Measurements from ENCODE around the gene PTPN20. TPM values are rescaled to one million over a fixed set of nuclear protein-coding genes. Genes with fewer than 3 reads are reported as not detected.

Gene PTPN20
- total RNA-seq, 4 donors from 2014 or later, result 1.7 to 10.9 (median 7.7) TPM

DNA sequence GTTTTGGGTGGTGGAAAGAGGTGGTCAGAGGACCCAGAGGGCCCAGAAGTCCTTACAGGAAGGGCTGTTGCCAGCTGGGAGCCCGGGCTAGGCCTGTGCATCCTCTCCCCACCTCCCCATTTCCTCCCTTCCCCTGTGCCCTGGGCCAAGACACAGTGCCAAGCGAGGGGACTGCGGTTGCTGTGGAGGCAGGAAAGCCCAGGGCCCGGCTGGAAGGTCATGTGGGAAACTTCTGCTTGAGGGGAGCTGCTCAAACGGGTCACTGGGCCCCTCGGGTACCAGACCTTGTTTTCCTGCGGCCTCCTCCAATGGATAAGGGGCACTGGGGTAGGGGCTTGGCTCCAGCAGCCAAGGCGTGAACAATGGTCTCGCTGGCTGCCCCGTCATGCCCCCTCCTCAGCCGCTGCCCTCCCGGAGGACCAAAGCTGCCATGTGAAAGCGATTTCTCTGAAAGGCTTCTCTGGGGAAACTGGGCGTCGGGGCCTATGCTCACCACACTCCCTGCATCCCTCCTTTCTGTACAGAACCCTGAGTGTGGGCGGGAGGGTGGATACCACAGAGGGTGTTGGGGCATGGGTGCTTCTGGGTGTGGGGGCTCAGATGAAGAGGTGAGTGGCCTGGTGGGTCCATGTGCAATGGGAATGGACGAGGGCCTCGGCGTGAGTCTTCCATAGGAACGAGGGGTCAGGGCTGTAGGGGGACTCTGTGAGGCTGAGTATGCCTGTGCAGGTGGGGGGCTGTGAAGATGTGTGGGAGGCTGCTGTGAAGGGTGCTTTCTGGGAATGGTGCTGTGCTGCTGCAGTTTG lies 135.3 kb downstream of the PTPN20 start:
- intact Hi-C loops (cut with DNase I), result no loop called here
- TF ChIP-seq, protein P1, sequence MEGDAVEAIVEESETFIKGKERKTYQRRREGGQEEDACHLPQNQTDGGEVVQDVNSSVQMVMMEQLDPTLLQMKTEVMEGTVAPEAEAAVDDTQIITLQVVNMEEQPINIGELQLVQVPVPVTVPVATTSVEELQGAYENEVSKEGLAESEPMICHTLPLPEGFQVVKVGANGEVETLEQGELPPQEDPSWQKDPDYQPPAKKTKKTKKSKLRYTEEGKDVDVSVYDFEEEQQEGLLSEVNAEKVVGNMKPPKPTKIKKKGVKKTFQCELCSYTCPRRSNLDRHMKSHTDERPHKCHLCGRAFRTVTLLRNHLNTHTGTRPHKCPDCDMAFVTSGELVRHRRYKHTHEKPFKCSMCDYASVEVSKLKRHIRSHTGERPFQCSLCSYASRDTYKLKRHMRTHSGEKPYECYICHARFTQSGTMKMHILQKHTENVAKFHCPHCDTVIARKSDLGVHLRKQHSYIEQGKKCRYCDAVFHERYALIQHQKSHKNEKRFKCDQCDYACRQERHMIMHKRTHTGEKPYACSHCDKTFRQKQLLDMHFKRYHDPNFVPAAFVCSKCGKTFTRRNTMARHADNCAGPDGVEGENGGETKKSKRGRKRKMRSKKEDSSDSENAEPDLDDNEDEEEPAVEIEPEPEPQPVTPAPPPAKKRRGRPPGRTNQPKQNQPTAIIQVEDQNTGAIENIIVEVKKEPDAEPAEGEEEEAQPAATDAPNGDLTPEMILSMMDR (IDR thresholded peaks at IDR 0.05), result no peak
- no peak for TF ChIP-seq POLR2A (IDR thresholded peaks at IDR 0.05)
- Histone ChIP-seq H3K27me3 (no peaks in the 10 kb centered on the region), H3K36me3 (no peaks in the 10 kb centered on the region), H3K27ac (no peak overlapping the region), H3K9me3 (no peaks in the 10 kb centered on the region), H3K4me1 (no peaks in the 10 kb centered on the region), H3K4me3 (replicated peaks in 1 of 3) (no peak overlapping the region)
- DNase-seq, result peak in 1 of 2 donors; percentile 1
- WGBS, 2 donors, result 92 to 94% methylated on average over 12 to 15 of the region's 20 CpGs

DNA sequence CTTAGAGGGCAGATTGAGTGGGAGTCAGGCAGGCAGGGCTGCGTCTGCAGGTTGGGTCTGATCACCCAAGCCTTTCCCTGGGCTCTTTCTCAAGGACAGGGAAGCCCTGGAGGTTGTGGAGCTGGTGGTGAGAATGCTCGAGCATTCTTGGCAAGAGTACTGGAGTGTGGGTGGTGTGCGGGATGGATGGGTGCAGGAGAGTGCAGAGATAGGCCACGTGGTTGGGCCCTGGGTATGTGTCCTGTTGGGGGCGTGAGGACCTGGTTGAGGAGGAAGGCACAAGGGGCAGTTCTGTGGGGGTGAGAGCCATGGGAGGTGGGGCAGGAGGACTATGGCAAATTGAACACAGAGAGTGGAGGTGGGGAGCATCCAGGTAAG lies 135.9 kb downstream of the PTPN20 start:
- H3K27me3 ChIP-seq, result no peaks in the 10 kb centered on the region
- TF ChIP-seq, protein P1 (IDR thresholded peaks at IDR 0.05), result no peak
- TF ChIP-seq POLR2A (IDR thresholded peaks at IDR 0.05), result no peak

DNA sequence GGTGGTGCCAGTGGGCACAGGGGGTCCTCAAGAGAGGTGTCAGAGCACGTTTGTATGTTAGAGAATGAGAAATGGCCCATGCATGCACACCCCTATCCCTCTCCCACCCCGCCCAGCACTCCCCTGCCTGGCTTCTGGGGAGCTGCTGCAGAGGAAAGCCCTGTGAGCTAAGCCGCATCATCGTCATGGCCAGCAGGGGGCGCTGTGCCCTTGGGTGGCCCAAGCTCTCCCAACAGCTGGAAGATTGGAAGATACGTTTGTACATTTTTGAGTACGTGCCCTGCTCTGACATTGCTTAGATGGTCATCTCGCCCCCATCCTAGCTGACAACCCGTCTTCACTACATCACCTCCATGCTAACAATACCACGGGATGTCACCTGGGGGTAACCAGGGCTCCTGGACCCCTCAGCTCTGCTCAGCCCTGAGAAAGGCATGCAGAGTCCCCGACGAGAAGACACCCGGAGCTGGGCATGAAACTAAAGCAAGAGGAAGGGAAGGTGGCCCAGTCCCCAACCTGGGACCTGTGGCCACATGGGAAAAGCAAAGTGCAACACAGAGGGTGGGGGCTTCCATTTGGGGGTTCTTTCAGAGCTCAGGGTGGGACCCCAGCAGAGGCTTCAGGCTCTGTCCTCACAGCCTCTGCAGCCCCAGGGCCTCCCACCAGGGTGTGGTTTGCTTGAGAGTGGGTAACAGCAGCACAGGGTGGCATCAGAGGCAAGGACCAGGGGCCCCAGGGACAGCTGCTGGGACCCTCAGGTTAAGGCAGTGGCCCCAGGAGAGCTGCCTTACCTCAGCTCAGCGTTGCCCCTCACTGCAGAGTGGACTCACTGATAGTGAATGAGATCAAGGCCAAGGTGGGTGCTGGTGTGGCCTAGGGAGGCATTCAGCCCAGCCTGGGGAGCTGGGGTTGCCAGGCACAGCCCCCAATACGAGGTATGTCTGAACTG lies 136.6 kb downstream of the PTPN20 start:
- no peak for TF ChIP-seq POLR2A (IDR thresholded peaks at IDR 0.05)
- TF ChIP-seq, protein P1 (IDR thresholded peaks at IDR 0.05), result peak; percentile 54 to 91 (median 74)
- peak; percentile 78 to 80 for DNase-seq
- intact Hi-C loops (cut with DNase I), result loop anchor here (2.0 kb wide), 1 partner anchor 265 kb away; no protein-coding TSS in a partner anchor
- Histone ChIP-seq H3K36me3 (no peaks in the 10 kb centered on the region), H3K27ac (no peak overlapping the region), H3K9me3 (no peaks in the 10 kb centered on the region), H3K4me3 (replicated peaks in 1 of 3) (no peak overlapping the region), H3K4me1 (no peaks in the 10 kb centered on the region), H3K27me3 (no peaks in the 10 kb centered on the region)
- WGBS, 2 donors, result 45 to 50% methylated on average over 12 to 14 of the region's 15 CpGs

More for the DNA sequence above, 135.9 kb downstream of the PTPN20 start:
- Histone ChIP-seq H3K9me3 (no peaks in the 10 kb centered on the region), H3K36me3 (no peaks in the 10 kb centered on the region), H3K4me3 (replicated peaks in 1 of 3) (no peak overlapping the region), H3K27ac (no peak overlapping the region), H3K4me1 (no peaks in the 10 kb centered on the region)
- 44 to 47% methylated on average over 5 of the region's 5 CpGs for WGBS, 2 donors
- intact Hi-C loops (cut with DNase I), result no loop called here
- peak in 1 of 2 donors; percentile 6 for DNase-seq

DNA sequence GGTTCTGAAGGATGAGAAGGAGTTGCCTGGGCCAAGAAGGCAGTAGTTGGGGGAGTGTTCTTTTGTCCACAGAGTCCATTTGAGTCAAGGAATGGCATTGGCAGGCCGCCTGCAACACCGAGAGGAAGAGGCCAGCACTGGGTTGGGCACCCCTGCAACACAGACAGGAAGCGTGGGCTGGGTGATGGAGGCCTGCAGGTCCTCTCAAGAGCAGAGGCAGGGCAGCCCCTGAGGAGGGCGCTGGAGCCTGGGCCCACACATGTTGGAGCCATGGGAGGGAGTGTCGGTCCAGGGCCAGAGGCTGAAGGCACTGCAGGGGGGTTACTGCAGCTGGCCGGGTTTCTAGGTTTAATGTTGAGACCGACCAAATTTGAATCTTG lies 137.3 kb downstream of the PTPN20 start:
- no peak overlapping the region for H3K4me3 ChIP-seq (replicated peaks in 1 of 3)
- H3K36me3 ChIP-seq, result no peaks in the 10 kb centered on the region
- H3K27ac ChIP-seq, result no peak overlapping the region
- WGBS, 2 donors, result 80 to 91% methylated on average over 6 of the region's 7 CpGs
- intact Hi-C loops (cut with DNase I), result loop anchor here (2.0 kb wide), 1 partner anchor 264 kb away; no protein-coding TSS in a partner anchor
- no peaks in the 10 kb centered on the region for H3K4me1 ChIP-seq
- no peak for TF ChIP-seq POLR2A (IDR thresholded peaks at IDR 0.05)
- TF ChIP-seq, protein P1 (IDR thresholded peaks at IDR 0.05), result no peak
- peak in 1 of 2 donors; percentile 12 for DNase-seq
- H3K27me3 ChIP-seq, result no peaks in the 10 kb centered on the region
- H3K9me3 ChIP-seq, result no peaks in the 10 kb centered on the region
